ENCODE data around the gene SUGP1. TPM values are rescaled to one million over a fixed set of nuclear protein-coding genes. Genes with fewer than 3 reads are reported as not detected.

SUGP1 gene
- total RNA-seq, 1 donor from 2014 or later, result 73.0 TPM

- Mint-ChIP-seq H3K4me3 (no peak overlapping the region), H3K27ac (no peak overlapping the region), H3K27me3 (no peaks in the 10 kb centered on the region), H3K36me3 (ENCODE audit: low read depth) (peaks cover 74% of the 10 kb centered on the region), H3K9me3 (no peaks in the 10 kb centered on the region), H3K4me1 (peaks cover 2% of the 10 kb centered on the region)
- POLR2A ChIA-PET, result no interaction called here
- intact Hi-C loops (cut with micrococcal nuclease), result no loop called here
- CTCF ChIA-PET, result no interaction called here
- DNase-seq (no peak), ATAC-seq (ENCODE audit: low read depth) (no peak)
- TF ChIP-seq CTCF (IDR thresholded peaks at IDR 0.05), result no peak
Measured at GRCh38 chr19:19334989-19335344, 14.7 kb upstream of the SUGP1 start.

DNA sequence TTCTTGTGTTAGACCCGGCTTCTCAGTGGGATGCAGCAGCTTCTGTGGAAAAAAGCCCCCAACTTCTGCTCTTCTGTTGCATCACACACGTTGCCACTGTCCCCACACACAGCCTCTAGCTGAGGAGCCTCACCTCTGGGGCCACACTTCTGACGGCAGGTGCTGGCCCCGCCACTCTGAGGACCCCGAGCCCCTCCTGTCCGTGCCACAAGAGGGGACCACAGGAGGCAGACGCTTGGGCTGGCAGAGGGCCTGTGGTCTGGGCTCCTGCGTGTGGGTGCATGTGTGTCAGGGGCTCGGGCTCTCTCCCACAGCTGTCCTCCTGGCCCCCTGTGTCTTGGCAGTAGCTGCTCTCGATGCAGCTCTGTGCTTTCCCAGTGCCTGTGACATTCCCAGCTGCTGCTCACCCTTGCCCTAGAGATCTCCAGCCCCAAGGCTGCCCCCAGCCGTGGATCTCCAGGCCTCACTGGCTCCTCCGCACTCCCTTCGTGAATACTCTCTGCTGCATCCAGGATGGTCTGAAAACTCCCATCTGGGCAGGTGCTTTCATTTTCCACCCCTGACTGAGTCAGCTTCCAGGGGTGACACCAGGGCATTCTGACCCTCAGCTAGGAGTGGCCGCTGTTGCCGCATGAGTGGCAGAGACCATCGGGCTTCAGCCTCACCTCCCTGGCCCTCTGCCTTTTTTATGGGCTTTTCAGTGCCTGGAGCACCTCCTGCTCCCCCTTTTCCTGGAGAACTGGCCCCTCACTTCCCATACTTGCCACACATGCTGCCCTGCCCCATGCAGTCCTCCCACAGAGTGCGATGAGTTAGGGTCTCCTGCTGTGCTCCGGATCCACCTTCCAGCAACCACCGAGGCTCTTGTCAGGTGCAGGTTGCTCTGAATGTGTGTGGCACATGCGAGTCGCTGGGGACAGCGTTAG, 14.0 kb upstream of the SUGP1 start:
- ATAC-seq (ENCODE audit: low read depth), result no peak
- no peak overlapping the region for H3K27ac Mint-ChIP-seq
- no peaks in the 10 kb centered on the region for H3K27me3 Mint-ChIP-seq
- H3K4me1 Mint-ChIP-seq, result peaks cover 4% of the 10 kb centered on the region
- intact Hi-C loops (cut with micrococcal nuclease), result no loop called here
- H3K9me3 Mint-ChIP-seq, result no peaks in the 10 kb centered on the region
- TF ChIP-seq CTCF (IDR thresholded peaks at IDR 0.05), result no peak
- ChIA-PET POLR2A (no interaction called here), CTCF (no interaction called here)
- H3K36me3 Mint-ChIP-seq (ENCODE audit: low read depth), result peaks cover 79% of the 10 kb centered on the region
- no peak overlapping the region for H3K4me3 Mint-ChIP-seq
- DNase-seq, result no peak

DNA sequence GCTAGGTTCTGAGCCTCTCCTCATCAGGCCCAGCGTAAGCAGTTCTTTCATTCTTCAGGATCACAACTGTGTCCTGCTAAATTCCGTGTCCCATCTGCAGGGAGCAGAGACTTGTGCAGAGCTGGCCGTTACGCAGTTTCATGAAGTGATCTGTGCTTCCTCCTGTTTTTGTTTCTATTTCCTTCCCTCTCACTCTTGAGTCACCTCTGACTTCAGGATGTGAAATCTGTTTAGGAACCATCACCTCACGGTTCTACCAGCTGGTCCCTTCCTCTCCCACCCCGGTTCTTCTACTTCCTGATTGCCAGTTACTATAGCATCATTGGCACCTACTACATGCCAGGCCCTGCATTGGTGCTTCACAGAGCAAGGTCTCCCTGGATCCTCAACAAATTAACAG, 8.8 kb upstream of the SUGP1 start:
- DNase-seq (no peak), ATAC-seq (ENCODE audit: low read depth) (peak; percentile 61)
- TF ChIP-seq CTCF (IDR thresholded peaks at IDR 0.05), result no peak
- POLR2A ChIA-PET, result no interaction called here
- H3K4me3 Mint-ChIP-seq, result peak overlapping the region; percentile 45
- peak overlapping the region; percentile 77 for H3K27ac Mint-ChIP-seq
- H3K4me1 Mint-ChIP-seq, result peaks cover 32% of the 10 kb centered on the region
- no peaks in the 10 kb centered on the region for H3K9me3 Mint-ChIP-seq
- H3K27me3 Mint-ChIP-seq, result no peaks in the 10 kb centered on the region
- H3K36me3 Mint-ChIP-seq (ENCODE audit: low read depth), result peaks cover 69% of the 10 kb centered on the region
- intact Hi-C loops (cut with micrococcal nuclease), result loop anchor here (10.0 kb wide), 1 partner anchor 266 kb away; no protein-coding TSS in a partner anchor
- CTCF ChIA-PET, result no interaction called here

- H3K4me1 Mint-ChIP-seq, result peaks cover 39% of the 10 kb centered on the region
- CTCF ChIA-PET, result no interaction called here
- no peak for DNase-seq
- intact Hi-C loops (cut with micrococcal nuclease), result loop anchor here (10.0 kb wide), 1 partner anchor 267 kb away; no protein-coding TSS in a partner anchor
- no peak for TF ChIP-seq CTCF (IDR thresholded peaks at IDR 0.05)
- no peak overlapping the region for H3K27ac Mint-ChIP-seq
- no peak for ATAC-seq (ENCODE audit: low read depth)
- H3K4me3 Mint-ChIP-seq, result no peak overlapping the region
- no peaks in the 10 kb centered on the region for H3K27me3 Mint-ChIP-seq
- H3K9me3 Mint-ChIP-seq, result no peaks in the 10 kb centered on the region
- POLR2A ChIA-PET, result no interaction called here
- H3K36me3 Mint-ChIP-seq (ENCODE audit: low read depth), result peaks cover 69% of the 10 kb centered on the region
Measured at GRCh38 chr19:19327672-19328071, 7.4 kb upstream of the SUGP1 start.

GRCh38 chr19:19324059-19324770, 3.9 kb upstream of the SUGP1 start:
- Mint-ChIP-seq H3K4me1 (peaks cover 52% of the 10 kb centered on the region), H3K4me3 (no peak overlapping the region), H3K27me3 (no peaks in the 10 kb centered on the region), H3K9me3 (no peaks in the 10 kb centered on the region), H3K27ac (no peak overlapping the region), H3K36me3 (ENCODE audit: low read depth) (peaks cover 51% of the 10 kb centered on the region)
- ChIA-PET POLR2A (no interaction called here), CTCF (no interaction called here)
- ATAC-seq (ENCODE audit: low read depth) (no peak), DNase-seq (no peak)
- intact Hi-C loops (cut with micrococcal nuclease), result loop anchor here (10.0 kb wide), 1 partner anchor 271 kb away; no protein-coding TSS in a partner anchor
- TF ChIP-seq CTCF (IDR thresholded peaks at IDR 0.05), result no peak

Measured in activated B cell treated with CpG ODN at 0.5 μM for 24 hours (primary cell).